DND-41 (cell line): Measurements from ENCODE around the gene ZNF726.

ENCODE experiments used
- ATAC-seq: fragments of 200-7000 bp; cut with Tn5 transposase; 3 replicates; pipeline ENCODE4 v1.9.1; 2021; ENCODE audit warnings: low read depth; ENCODE audit not compliant: insufficient read depth
- DNase-seq: peaks from one replicate; pipeline ENCODE4 v3.0.0-alpha.2; 2020
- H2AFZ ChIP-seq: 2 replicates; pipeline ENCODE4 v1.6.0; 2012; ENCODE audit warnings: low read depth, low read length
- H3K27ac ChIP-seq: 2 replicates; pipeline ENCODE4 v1.5.1; 2012; ENCODE audit warnings: low read length, inconsistent platforms
- H3K27me3 ChIP-seq: fragments of 200-600 bp; sonication (generic); 2 replicates; pipeline ENCODE4 v1.6.0; 2012; ENCODE audit warnings: low read length, mild to moderate bottlenecking, inconsistent platforms; ENCODE audit not compliant: insufficient read depth, poor library complexity
- H3K36me3 ChIP-seq: 2 replicates; pipeline ENCODE4 v1.5.1; 2012; ENCODE audit warnings: low read length, inconsistent platforms; ENCODE audit not compliant: insufficient read depth
- H3K4me1 ChIP-seq: 2 replicates; pipeline ENCODE4 v1.5.1; 2012; ENCODE audit warnings: mild to moderate bottlenecking, low read length; ENCODE audit not compliant: insufficient read depth
- H3K4me2 ChIP-seq: 2 replicates; pipeline ENCODE4 v1.6.0; 2012; ENCODE audit warnings: mild to moderate bottlenecking, moderate library complexity, low read length, inconsistent platforms; ENCODE audit not compliant: insufficient read depth
- H3K4me3 ChIP-seq, 2 experiments: fragments of 200-600 bp in 1 of 2; shearing (Covaris generic) in 1 of 2; 2 replicates each; pipeline ENCODE4 v1.5.1; 2012 to 2016; ENCODE audit warnings: inconsistent platforms in 2 of 2, low read length in 2 of 2, mild to moderate bottlenecking in 2 of 2, low read depth in 1 of 2, moderate library complexity in 1 of 2
- H3K79me2 ChIP-seq: 2 replicates; pipeline ENCODE4 v1.6.0; 2012; ENCODE audit warnings: low read length, inconsistent platforms; ENCODE audit not compliant: insufficient read depth
- H3K9ac ChIP-seq: 2 replicates; pipeline ENCODE4 v1.6.0; 2012; ENCODE audit warnings: low read depth, mild to moderate bottlenecking, inconsistent platforms, low read length, moderate library complexity
- H3K9me3 ChIP-seq: 2 replicates; pipeline ENCODE4 v1.5.1; 2012; ENCODE audit warnings: low read length, moderate library complexity, mild to moderate bottlenecking, inconsistent platforms; ENCODE audit not compliant: insufficient read depth, severe bottlenecking
- H4K20me1 ChIP-seq: 2 replicates; pipeline ENCODE4 v1.6.0; 2012; ENCODE audit warnings: low read length; ENCODE audit not compliant: insufficient read depth
- CTCF ChIP-seq: IDR thresholded peaks from 2 replicates; pipeline ENCODE4 v1.5.1; 2012; ENCODE audit warnings: borderline replicate concordance, low read length, moderate library complexity, mild to moderate bottlenecking; ENCODE audit not compliant: poor library complexity, severe bottlenecking; ENCODE audit errors: extremely low read depth
- EZH2 ChIP-seq: IDR thresholded peaks from 3 replicates; pipeline ENCODE4 v1.6.1; 2012; ENCODE audit warnings: borderline replicate concordance, low read depth, mild to moderate bottlenecking, moderate library complexity, low read length, inconsistent platforms; ENCODE audit not compliant: severe bottlenecking

ZNF726 gene

GRCh38 chr19:23943411-23943810, 28.7 kb downstream of the ZNF726 start:
- Histone ChIP-seq H3K9me3 (peaks cover 12% of the 10 kb centered on the region), H3K9ac (no peak overlapping the region), H3K4me3 (no peak overlapping the region), H3K4me2 (no peak overlapping the region), H3K79me2 (peaks cover 2% of the 10 kb centered on the region; the same call in 1 of the 2 replicates), H4K20me1 (no peaks in the 10 kb centered on the region), H3K4me1 (peaks cover 13% of the 10 kb centered on the region), H3K36me3 (peaks cover 69% of the 10 kb centered on the region), H3K27me3 (no peaks in the 10 kb centered on the region), H3K27ac (no peak overlapping the region), H2AFZ (no peak overlapping the region)
- TF ChIP-seq CTCF (no peak), EZH2 (no peak)
- DNase-seq, result no peak
- no peak for ATAC-seq

DNA sequence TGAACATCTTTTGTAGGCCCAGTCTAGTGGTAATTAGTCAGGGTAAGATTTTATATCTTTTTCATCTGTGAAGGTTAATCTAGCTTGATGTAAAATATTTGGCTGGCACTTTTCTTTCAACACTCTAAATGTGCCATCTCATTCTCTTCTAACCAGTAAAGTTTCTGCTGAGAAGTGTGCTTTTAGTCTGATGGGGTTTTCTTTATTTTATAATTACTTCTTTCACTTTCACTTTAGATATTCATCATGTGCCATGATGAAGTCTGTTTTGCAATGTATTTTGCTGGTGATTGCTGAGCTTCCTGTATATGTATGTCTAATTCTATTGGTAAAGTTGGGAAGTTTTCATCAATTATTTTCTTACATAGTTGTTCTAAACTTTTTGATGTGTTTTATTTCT, 31.9 kb downstream of the ZNF726 start:
- Histone ChIP-seq H3K27me3 (no peaks in the 10 kb centered on the region), H4K20me1 (no peaks in the 10 kb centered on the region), H3K9ac (no peak overlapping the region), H3K27ac (peak overlapping the region; percentile 35; the same call in 1 of the 2 replicates), H3K4me3 (no peak overlapping the region), H3K79me2 (peaks cover 2% of the 10 kb centered on the region; the same call in 1 of the 2 replicates), H3K4me1 (peaks cover 13% of the 10 kb centered on the region), H3K9me3 (peaks cover 5% of the 10 kb centered on the region), H3K4me2 (peak overlapping the region; percentile 42; the same call in 1 of the 2 replicates), H3K36me3 (peaks cover 61% of the 10 kb centered on the region), H2AFZ (no peak overlapping the region)
- DNase-seq (no peak), ATAC-seq (peak; percentile 69)
- TF ChIP-seq EZH2 (no peak), CTCF (no peak)

GRCh38 chr19:23949611-23950010, 34.9 kb downstream of the ZNF726 start:
- H3K4me2 ChIP-seq, result no peak overlapping the region
- H4K20me1 ChIP-seq, result no peaks in the 10 kb centered on the region
- ATAC-seq (no peak), DNase-seq (no peak)
- H3K9ac ChIP-seq, result no peak overlapping the region
- no peaks in the 10 kb centered on the region; the same call in 1 of the 2 replicates for H3K79me2 ChIP-seq
- H3K4me1 ChIP-seq, result peaks cover 13% of the 10 kb centered on the region
- H2AFZ ChIP-seq, result no peak overlapping the region
- H3K4me3 ChIP-seq, result no peak overlapping the region
- no peaks in the 10 kb centered on the region for H3K27me3 ChIP-seq
- TF ChIP-seq CTCF (no peak), EZH2 (no peak)
- peaks cover 38% of the 10 kb centered on the region for H3K36me3 ChIP-seq
- H3K9me3 ChIP-seq, result peaks cover 5% of the 10 kb centered on the region
- no peak overlapping the region for H3K27ac ChIP-seq

GRCh38 chr19:23956051-23956450, 41.4 kb downstream of the ZNF726 start:
- Histone ChIP-seq H3K4me2 (no peak overlapping the region), H3K27ac (no peak overlapping the region), H3K9ac (no peak overlapping the region), H2AFZ (no peak overlapping the region), H3K4me3 (no peak overlapping the region), H3K4me1 (no peaks in the 10 kb centered on the region), H3K79me2 (no peaks in the 10 kb centered on the region), H3K27me3 (no peaks in the 10 kb centered on the region), H4K20me1 (no peaks in the 10 kb centered on the region), H3K9me3 (no peaks in the 10 kb centered on the region), H3K36me3 (no peaks in the 10 kb centered on the region)
- no peak for DNase-seq
- no peak for TF ChIP-seq CTCF
- no peak for TF ChIP-seq EZH2
- no peak for ATAC-seq
